BLaER1 treated with 17β-estradiol and CSF1 and Interleukin-3, amounts not matched to agents 10 nM and 100 nM (cell line): ENCODE results near the gene ASNS.
"Not testable (repeated sequence)": the region's sequence is repeated elsewhere in the genome, so short reads cannot be mapped to it uniquely, and the experiment has no call there.

Experiments used
- H3K27ac ChIP-seq, 11 experiments: shearing (Covaris generic); formaldehyde crosslinking; 2 replicates each; pipeline ENCODE4 v1.8.1; 2022
- H3K27me3 ChIP-seq, 11 experiments: shearing (Covaris generic); formaldehyde crosslinking; 2 replicates each; pipeline ENCODE4 v1.8.1; 2022
- H3K36me3 ChIP-seq, 11 experiments: shearing (Covaris generic); formaldehyde crosslinking; 2 replicates each; pipeline ENCODE4 v1.8.1; 2022
- H3K4me1 ChIP-seq, 10 experiments: shearing (Covaris generic); formaldehyde crosslinking; 2 replicates each; pipeline ENCODE4 v1.8.1; 2022
- H3K4me2 ChIP-seq, 11 experiments: shearing (Covaris generic); formaldehyde crosslinking; 2 replicates each; pipeline ENCODE4 v1.8.1; 2022
- H3K4me3 ChIP-seq, 10 experiments: shearing (Covaris generic); formaldehyde crosslinking; 2 replicates each; pipeline ENCODE4 v1.8.1; 2022
- H3K9ac ChIP-seq, 11 experiments: shearing (Covaris generic); formaldehyde crosslinking; 2 replicates each; pipeline ENCODE4 v1.8.1; 2022
- H3K9me3 ChIP-seq, 11 experiments: shearing (Covaris generic); formaldehyde crosslinking; replicated peaks in 1 of 11; 2 replicates each; pipeline ENCODE4 v1.8.1; 2022
- H4K20me1 ChIP-seq, 11 experiments: shearing (Covaris generic); formaldehyde crosslinking; 2 replicates each; pipeline ENCODE4 v1.8.1; 2022
- Cebpa-rat ChIP-seq, 11 experiments: shearing (Covaris generic); IDR thresholded peaks; 2 replicates each; pipeline ENCODE4 v1.8.1; 2022

The ASNS gene

DNA sequence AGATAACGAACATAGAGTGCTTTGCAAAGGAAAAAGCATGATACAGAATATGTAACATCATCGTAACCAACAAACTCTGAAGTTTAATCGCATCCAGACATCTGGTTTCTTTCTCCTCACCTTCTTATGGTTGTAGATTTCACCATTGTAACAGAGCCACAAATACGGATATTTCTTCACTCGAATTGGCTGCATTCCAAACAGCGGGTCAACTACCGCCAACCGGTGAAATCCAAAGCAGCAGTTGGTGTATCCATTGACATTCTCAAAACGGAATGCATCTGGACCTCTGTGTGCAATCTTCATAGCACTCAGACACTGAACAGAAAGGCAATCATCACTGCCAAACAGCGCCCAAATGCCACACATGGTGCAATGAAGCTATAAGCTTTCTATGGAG is 3.4 kb downstream of the ASNS start:
- peaks cover 6 to 20% (median 13%) of the 10 kb centered on the region in 10 experiments; a peak in 18 of 20 replicates for H3K4me1 ChIP-seq
- H4K20me1 ChIP-seq = peaks cover 0 to 31% (median 0%) of the 10 kb centered on the region in 11 experiments; a peak in 6 of 22 replicates
- no peak overlapping the region for H3K4me2 ChIP-seq
- no peaks in the 10 kb centered on the region for H3K27me3 ChIP-seq
- peaks cover 32 to 61% (median 53%) of the 10 kb centered on the region in 11 experiments; a peak in 21 of 22 replicates for H3K36me3 ChIP-seq
- H3K4me3 ChIP-seq = no peak overlapping the region
- H3K9me3 ChIP-seq = no peaks in the 10 kb centered on the region
- H3K9ac ChIP-seq = no peak overlapping the region
- H3K27ac ChIP-seq = no peak overlapping the region
- TF ChIP-seq Cebpa-rat (IDR thresholded peaks at IDR 0.05) = no peak

DNA sequence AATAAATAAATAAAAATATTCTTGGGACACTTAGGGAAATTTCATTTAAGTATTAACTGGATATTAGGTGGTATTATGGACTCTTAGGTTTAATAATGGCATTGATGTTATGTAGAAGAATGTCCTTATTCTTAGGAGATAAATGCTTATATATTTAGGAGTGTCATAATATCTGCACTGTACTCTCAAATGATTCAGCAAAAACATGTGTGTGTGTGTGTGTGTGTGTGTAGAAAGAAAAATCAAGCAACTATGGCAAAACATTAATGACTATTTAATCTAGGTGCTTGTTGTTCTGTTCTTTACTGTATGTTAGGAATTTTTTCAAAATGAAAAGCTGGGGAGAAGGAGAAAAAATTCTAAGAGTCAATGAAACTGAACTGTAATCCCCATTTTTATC is 3.9 kb downstream of the ASNS start:
- H3K27ac ChIP-seq = no peak overlapping the region
- no peak overlapping the region for H3K4me2 ChIP-seq
- H4K20me1 ChIP-seq = peaks cover 0 to 31% (median 0%) of the 10 kb centered on the region in 11 experiments; a peak in 6 of 22 replicates
- peaks cover 37 to 66% (median 58%) of the 10 kb centered on the region in 11 experiments; a peak in 21 of 22 replicates for H3K36me3 ChIP-seq
- H3K4me1 ChIP-seq = peaks cover 6 to 20% (median 13%) of the 10 kb centered on the region in 10 experiments; a peak in 18 of 20 replicates
- H3K9me3 ChIP-seq = no peaks in the 10 kb centered on the region
- no peak overlapping the region for H3K9ac ChIP-seq
- no peak for TF ChIP-seq Cebpa-rat (IDR thresholded peaks at IDR 0.05)
- no peak overlapping the region for H3K4me3 ChIP-seq
- H3K27me3 ChIP-seq = no peaks in the 10 kb centered on the region

DNA sequence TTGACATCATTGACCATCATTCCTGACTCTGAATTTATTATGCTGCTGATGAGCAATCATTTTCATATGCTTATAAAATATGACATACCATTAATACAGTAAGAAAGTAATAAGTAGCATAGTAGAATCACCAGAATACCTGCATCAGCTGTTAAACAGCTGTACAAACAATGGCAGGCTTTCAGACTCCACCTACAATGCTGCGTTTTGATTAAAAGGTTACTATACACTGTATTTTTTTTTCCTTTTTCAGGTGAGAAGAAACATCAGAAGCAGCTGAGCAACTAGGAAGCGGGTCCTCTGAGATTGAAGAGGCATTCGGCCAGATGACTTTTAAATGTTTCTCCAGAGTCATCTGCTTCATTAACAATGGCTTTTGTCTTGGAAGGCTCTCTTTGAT is 7.1 kb downstream of the ASNS start:
- Histone ChIP-seq H3K4me2 (no peak overlapping the region), H3K27ac (no peak overlapping the region), H3K9ac (no peak overlapping the region), H3K4me3 (no peak overlapping the region), H3K36me3 (peaks cover 42 to 98% (median 83%) of the 10 kb centered on the region in 11 experiments), H4K20me1 (peaks cover 0 to 16% (median 0%) of the 10 kb centered on the region in 11 experiments; a peak in 6 of 22 replicates), H3K27me3 (no peaks in the 10 kb centered on the region), H3K4me1 (no peaks in the 10 kb centered on the region), H3K9me3 (no peaks in the 10 kb centered on the region)
- no peak for TF ChIP-seq Cebpa-rat (IDR thresholded peaks at IDR 0.05)

DNA sequence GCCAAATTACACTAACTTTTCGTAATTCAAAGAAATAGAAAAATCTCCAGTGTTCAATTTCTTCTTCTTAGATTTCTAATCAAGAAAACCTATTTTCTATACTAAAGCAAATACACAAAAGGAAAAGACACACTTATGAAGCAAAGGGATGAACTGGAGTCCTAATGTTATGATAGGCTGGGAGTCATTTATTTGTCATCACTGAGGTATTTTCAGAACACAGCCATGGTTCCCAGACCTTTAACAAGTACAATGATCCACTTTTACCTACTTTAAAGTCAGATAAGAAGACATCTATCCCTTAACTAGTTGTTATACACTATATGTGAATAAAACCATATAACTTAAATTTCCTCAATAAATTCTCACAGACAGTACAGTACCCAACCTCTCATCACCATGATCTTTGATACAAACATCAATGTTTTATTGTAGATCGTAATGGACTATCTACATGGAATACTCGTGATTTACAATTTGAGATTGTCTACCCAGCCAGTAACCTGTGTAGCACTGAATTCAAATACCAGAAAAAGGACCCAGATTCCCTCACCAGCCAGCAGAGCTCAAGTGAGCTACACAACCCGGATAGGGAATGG is 12.5 kb downstream of the ASNS start:
- Histone ChIP-seq H3K4me1 (no peaks in the 10 kb centered on the region), H3K36me3 (peaks cover 45 to 99% (median 86%) of the 10 kb centered on the region in 11 experiments)
- no peak for TF ChIP-seq Cebpa-rat (IDR thresholded peaks at IDR 0.05)

DNA sequence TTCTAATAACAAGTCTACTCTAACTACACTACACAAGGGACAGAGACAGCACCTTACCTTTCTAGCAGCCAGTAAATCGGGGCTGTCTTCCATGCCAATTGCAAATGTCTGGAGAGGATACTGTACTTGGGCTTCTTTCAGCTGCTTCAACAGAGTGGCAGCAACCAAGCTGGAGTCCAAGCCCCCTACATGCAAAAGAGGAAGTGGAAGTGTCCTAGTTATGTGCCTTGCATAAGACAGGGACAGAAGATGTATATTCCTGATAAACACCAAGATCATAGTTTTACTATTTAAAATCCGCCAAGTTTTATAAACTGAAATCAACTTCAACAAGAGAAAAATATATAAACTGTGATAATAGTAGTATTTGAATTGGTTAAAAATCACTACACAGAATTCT is 14.0 kb downstream of the ASNS start:
- no peaks in the 10 kb centered on the region for H3K27me3 ChIP-seq
- no peak overlapping the region for H3K4me2 ChIP-seq
- peaks cover 50 to 99% (median 87%) of the 10 kb centered on the region in 11 experiments for H3K36me3 ChIP-seq
- TF ChIP-seq Cebpa-rat (IDR thresholded peaks at IDR 0.05) = no peak
- no peak overlapping the region for H3K27ac ChIP-seq
- H3K4me1 ChIP-seq = no peaks in the 10 kb centered on the region
- no peaks in the 10 kb centered on the region for H3K9me3 ChIP-seq
- H3K4me3 ChIP-seq = no peak overlapping the region
- H4K20me1 ChIP-seq = peaks cover 0 to under 1% (median 0%) of the 10 kb centered on the region in 11 experiments; a peak in 1 of 22 replicates
- no peak overlapping the region for H3K9ac ChIP-seq

More for the DNA sequence above, 12.5 kb downstream of the ASNS start:
- H3K4me3 ChIP-seq = no peak overlapping the region
- H3K9ac ChIP-seq = no peak overlapping the region
- H3K4me2 ChIP-seq = no peak overlapping the region
- peaks cover 0 to 4% (median 0%) of the 10 kb centered on the region in 11 experiments; a peak in 1 of 22 replicates for H4K20me1 ChIP-seq
- no peaks in the 10 kb centered on the region for H3K27me3 ChIP-seq
- H3K27ac ChIP-seq = no peak overlapping the region
- no peaks in the 10 kb centered on the region for H3K9me3 ChIP-seq

DNA sequence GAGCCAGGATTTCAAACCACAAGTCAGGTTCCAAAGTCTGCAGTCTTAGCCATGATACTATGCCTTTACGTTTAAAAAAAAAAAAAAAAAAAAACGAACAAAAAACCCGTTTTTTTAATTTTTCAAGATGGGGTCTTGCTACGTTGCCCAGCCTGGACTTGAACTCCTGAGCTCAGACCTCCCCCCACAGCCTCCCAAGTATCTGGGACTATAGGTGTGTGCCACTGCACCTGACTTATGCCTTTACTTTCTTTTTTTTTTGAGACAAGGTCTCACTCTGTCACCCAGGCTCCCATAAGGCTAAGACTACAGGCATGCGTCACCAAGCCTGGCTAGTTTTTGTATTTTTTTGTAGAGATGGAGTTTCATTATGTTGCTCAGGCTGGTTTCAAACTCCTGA is 14.7 kb downstream of the ASNS start:
- Histone ChIP-seq H3K27me3 (no peaks in the 10 kb centered on the region), H3K27ac (no peak overlapping the region), H3K4me1 (no peaks in the 10 kb centered on the region), H3K9ac (no peak overlapping the region), H3K9me3 (no peaks in the 10 kb centered on the region), H3K4me3 (no peak overlapping the region), H3K36me3 (peaks cover 53 to 99% (median 87%) of the 10 kb centered on the region in 11 experiments), H3K4me2 (no peak overlapping the region), H4K20me1 (no peaks in the 10 kb centered on the region; a peak in 1 of 22 replicates)
- TF ChIP-seq Cebpa-rat (IDR thresholded peaks at IDR 0.05) = no peak

DNA sequence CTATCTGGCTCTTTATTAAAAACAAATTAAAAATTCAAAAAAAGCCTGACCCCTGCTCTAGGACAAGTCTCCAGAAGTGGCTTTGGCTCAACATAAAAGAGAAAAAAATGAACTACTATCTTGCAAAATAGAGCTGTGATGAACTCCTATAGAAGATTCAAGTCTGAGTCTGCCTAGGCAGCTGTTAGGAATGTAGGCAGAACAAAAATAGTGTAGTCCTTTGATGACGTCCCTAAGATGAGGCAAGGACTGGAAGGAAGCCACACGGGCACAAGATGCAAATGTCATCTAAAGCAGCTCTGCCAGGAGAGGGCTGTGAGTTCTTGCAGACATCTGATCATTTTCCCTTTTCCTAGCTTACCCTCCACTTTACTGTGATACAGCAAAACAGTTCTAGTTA is 20.5 kb downstream of the ASNS start:
- Histone ChIP-seq H3K4me2 (no peak overlapping the region), H3K4me3 (no peak overlapping the region), H4K20me1 (no peaks in the 10 kb centered on the region), H3K9ac (no peak overlapping the region), H3K4me1 (peaks cover 0 to 9% (median 7%) of the 10 kb centered on the region in 10 experiments; a peak in 10 of 20 replicates), H3K9me3 (peaks cover 0 to 10% (median 0%) of the 10 kb centered on the region in 11 experiments; a peak in 3 of 22 replicates), H3K27me3 (no peaks in the 10 kb centered on the region), H3K27ac (no peak overlapping the region), H3K36me3 (peaks cover 50 to 59% (median 55%) of the 10 kb centered on the region in 11 experiments)
- no peak for TF ChIP-seq Cebpa-rat (IDR thresholded peaks at IDR 0.05)

DNA sequence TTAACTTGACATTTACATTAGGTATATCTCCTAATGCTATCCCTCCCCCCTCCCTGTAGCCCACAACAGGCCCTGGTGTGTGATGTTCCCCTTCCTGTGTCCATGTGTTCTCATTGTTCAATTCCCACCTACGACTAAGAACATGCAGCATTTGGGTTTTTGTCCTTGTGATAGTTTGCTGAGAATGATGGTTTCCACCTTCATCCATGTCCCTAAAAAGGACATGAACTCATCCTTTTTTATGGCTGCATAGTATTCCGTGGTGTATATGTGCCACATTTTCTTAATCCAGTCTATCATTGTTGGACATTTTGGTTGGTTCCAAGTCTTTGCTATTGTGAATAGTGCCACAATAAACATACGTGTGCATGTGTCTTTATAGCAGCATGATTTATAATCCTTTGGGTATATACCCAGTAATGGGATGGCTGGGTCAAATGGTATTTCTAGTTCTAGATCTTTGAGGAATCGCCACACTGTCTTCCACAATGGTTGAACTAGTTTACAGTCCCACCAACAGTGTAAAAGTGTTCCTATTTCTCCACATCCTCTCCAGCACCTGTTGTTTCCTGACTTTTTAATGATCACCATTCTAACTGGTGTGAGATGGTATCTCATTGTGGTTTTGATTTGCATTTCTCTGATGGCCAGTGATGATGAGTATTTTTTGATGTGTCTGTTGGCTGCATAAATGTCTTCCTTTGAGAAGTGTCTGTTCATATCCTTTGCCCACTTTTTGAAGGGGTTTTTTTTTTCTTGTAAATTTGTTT is 21.8 kb downstream of the ASNS start:
- not testable (repeated sequence) for H3K9me3 ChIP-seq, H3K27ac ChIP-seq, H4K20me1 ChIP-seq, H3K4me2 ChIP-seq, H3K9ac ChIP-seq, H3K4me3 ChIP-seq, H3K27me3 ChIP-seq, H3K4me1 ChIP-seq
- H3K36me3 ChIP-seq = peaks cover 39 to 47% (median 42%) of the 10 kb centered on the region in 11 experiments

DNA sequence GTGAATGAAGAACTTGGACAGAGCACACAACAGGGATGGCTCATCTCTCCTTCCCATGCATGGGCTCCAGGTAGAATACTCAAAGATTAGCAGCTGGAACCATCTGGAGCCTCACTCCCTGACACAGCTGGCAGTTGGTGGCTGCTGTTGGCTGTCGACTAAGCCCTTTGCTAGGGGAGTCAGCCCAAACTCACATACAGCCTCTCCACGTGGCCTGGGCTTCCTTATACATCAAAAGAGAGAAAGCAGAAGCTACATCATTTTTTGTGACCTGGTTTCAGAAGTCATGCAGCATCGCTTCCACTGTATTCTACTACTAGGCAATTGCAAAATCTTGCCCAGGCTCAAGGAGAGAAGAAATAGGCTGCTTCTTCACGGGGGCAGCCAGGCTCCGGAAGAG is 24.4 kb downstream of the ASNS start:
- no peak overlapping the region for H3K9ac ChIP-seq

More for the DNA sequence above, 24.4 kb downstream of the ASNS start:
- no peak overlapping the region for H3K27ac ChIP-seq
- peaks cover 6 to 18% (median 9%) of the 10 kb centered on the region in 11 experiments; a peak in 21 of 22 replicates for H3K9me3 ChIP-seq
- H3K4me1 ChIP-seq = peaks cover 0 to 9% (median 7%) of the 10 kb centered on the region in 10 experiments; a peak in 10 of 20 replicates
- peak overlapping the region in 3 of 11 experiments; percentile 0 to 9 (median 0); a peak in 1 of 22 replicates for H3K4me2 ChIP-seq
- H3K36me3 ChIP-seq = peaks cover 15 to 20% (median 16%) of the 10 kb centered on the region in 11 experiments
- H3K27me3 ChIP-seq = no peaks in the 10 kb centered on the region
- H3K4me3 ChIP-seq = no peak overlapping the region
- no peaks in the 10 kb centered on the region for H4K20me1 ChIP-seq
- TF ChIP-seq Cebpa-rat (IDR thresholded peaks at IDR 0.05) = no peak
